Ascending aorta (tissue), 2 donors: ENCODE results near the gene GRM5. TPM values are rescaled to one million over a fixed set of nuclear protein-coding genes. Genes with fewer than 3 reads are reported as not detected.

Source experiments
- DNase-seq, 2 donors: peaks; one replicate each; pipeline ENCODE4 v3.0.0-alpha.2; 2019; ENCODE audit warnings: low spot score in 2 of 2
- H3K27ac ChIP-seq, 2 donors: fragments of 200-600 bp; sonication (generic); one replicate each; pipeline ENCODE4 v1.5.1; 2016 to 2017; ENCODE audit warnings: mild to moderate bottlenecking in 1 of 2
- H3K27me3 ChIP-seq: fragments of 200-600 bp; sonication (generic); one replicate; pipeline ENCODE4 v1.5.1; 2017
- H3K36me3 ChIP-seq, 2 donors: fragments of 200-600 bp; sonication (generic); one replicate each; pipeline ENCODE4 v1.5.1; 2016
- H3K4me1 ChIP-seq, 2 donors: fragments of 200-600 bp; sonication (generic); one replicate each; pipeline ENCODE4 v1.5.1; 2016 to 2017; ENCODE audit warnings: mild to moderate bottlenecking in 1 of 2
- H3K4me3 ChIP-seq, 2 donors: fragments of 200-600 bp; sonication (generic); one replicate each; pipeline ENCODE4 v1.5.1; 2016 to 2017; ENCODE audit warnings: mild to moderate bottlenecking in 1 of 2
- H3K9me3 ChIP-seq, 2 donors: fragments of 200-600 bp; sonication (generic); one replicate each; pipeline ENCODE4 v1.5.1; 2016
- CTCF ChIP-seq, 3 experiments: fragments of 200-600 bp in 2 of 3; fragments of 450-650 bp in 1 of 3; sonication (generic) in 2 of 3; IDR thresholded peaks; one replicate each; pipeline ENCODE4 v1.5.1; 2016 to 2019; ENCODE audit warnings: antibody characterized with exemption in 3 of 3, mild to moderate bottlenecking in 1 of 3, moderate library complexity in 1 of 3
- intact Hi-C: fragments of 100-400 bp; cut with DNase I; formaldehyde crosslinking; loops from one replicate; pipeline ENCODE4 v1.15.1; 2023
- total RNA-seq: library from RNA; depleted of rRNA; stranded (reverse); fragments of >200 nt; gene quantifications from one replicate; pipeline ENCODE4 v1.1.0, GENCODE V29; 2016

The GRM5 gene
- total RNA-seq, 1 donor from 2014 or later: 10.2 TPM

GRCh38 chr11:88806410-88806809 is 259.4 kb downstream of the GRM5 start:
- Histone ChIP-seq H3K4me1 (no peaks in the 10 kb centered on the region), H3K4me3 (no peak overlapping the region), H3K36me3 (no peaks in the 10 kb centered on the region), H3K27ac (no peak overlapping the region), H3K9me3 (no peaks in the 10 kb centered on the region), H3K27me3 (no peaks in the 10 kb centered on the region)
- DNase-seq: no peak
- TF ChIP-seq CTCF (IDR thresholded peaks at IDR 0.05): no peak
- intact Hi-C loops: no loop called here

DNA sequence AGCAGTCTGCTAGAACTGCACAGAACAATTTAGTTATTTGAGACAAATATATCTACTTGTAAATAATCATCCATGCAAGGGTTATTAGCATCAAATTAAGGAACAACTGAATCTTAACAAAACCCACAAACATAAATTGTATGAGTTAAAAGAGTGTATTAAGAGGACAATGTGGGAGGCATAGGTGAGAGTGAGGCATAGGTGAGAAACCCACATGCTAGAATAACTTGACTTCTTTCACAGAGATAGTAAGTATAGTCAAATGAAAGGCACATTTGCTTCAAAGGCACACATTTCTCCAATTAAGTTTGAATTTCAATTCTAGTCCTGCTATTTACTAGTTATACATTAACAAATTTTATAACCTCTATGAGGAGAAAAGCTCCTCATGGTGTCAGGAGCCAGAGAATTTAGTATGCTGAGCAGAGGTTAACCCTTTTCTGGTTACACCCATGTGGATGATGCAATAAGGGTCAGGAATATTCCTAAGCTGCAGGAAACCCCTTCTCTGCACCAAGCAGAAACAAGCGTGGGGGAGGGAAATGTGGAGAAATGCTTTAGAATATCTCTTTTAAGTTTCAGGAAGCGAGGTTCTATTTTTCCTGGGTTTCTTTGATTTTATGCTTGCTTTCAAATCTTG is 264.2 kb downstream of the GRM5 start:
- no peaks in the 10 kb centered on the region for H3K9me3 ChIP-seq
- H3K4me1 ChIP-seq: no peaks in the 10 kb centered on the region
- no peaks in the 10 kb centered on the region for H3K27me3 ChIP-seq
- no peak overlapping the region for H3K27ac ChIP-seq
- intact Hi-C loops: no loop called here
- no peak overlapping the region for H3K4me3 ChIP-seq
- TF ChIP-seq CTCF (IDR thresholded peaks at IDR 0.05): no peak
- no peak for DNase-seq
- no peaks in the 10 kb centered on the region for H3K36me3 ChIP-seq

DNA sequence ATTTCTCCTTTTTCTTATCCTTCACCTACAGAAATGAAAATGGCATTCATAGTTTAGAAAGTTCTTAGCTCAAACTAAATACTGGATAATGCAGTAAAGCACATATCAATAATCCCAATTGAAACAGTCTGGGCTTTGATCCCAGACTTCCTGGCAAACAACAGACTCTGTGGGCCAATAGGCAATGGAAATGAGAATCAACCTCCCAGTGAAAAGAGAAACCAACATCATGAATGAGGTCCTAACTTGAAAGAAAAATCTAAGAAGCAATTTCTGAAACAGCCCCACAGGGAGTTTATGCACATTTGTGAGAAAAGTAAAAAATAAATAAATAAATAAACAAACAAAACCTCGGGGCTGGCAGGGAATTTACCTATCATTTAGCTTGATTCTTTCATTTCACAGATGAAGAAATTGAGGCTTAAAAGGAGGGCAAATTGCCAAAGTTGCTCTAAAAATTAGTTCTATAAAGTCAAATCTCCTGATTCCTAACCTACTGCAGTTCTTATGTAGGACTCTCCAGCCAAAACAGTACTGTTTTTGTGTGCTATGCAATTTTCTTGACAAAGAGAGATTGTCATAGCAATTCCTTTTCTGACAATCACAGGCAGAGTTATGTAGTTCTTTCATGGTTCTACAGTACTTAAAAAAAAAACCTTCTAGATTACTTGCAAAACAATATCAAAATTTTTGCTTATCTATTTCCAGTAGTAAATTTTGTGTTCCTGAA is 265.8 kb downstream of the GRM5 start:
- DNase-seq: no peak
- H3K36me3 ChIP-seq: no peaks in the 10 kb centered on the region
- H3K4me1 ChIP-seq: no peaks in the 10 kb centered on the region
- no peak for TF ChIP-seq CTCF (IDR thresholded peaks at IDR 0.05)
- no peak overlapping the region for H3K4me3 ChIP-seq
- no peaks in the 10 kb centered on the region for H3K9me3 ChIP-seq
- no peaks in the 10 kb centered on the region for H3K27me3 ChIP-seq
- intact Hi-C loops: no loop called here
- H3K27ac ChIP-seq: no peak overlapping the region

DNA sequence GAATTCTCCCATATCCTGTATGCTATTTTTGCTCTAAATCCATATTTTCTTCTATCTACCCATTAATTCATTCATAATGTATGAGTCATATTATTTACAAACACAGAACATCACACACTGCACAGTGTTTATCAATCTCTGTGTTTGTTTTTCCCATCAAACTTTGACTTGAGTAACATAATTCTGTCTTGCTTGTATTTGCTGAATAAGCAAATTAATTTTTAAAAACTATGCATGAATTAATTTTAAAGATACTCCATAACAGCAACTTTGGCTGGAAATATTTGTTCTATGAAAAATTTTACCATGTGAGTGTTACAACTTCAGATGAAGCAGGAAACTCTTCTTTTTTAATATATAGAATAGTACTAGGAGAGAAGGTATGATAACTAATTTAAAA is 275.6 kb downstream of the GRM5 start:
- H3K36me3 ChIP-seq: no peaks in the 10 kb centered on the region
- intact Hi-C loops: no loop called here
- no peaks in the 10 kb centered on the region for H3K4me1 ChIP-seq
- no peak for TF ChIP-seq CTCF (IDR thresholded peaks at IDR 0.05)
- H3K27me3 ChIP-seq: no peaks in the 10 kb centered on the region
- no peaks in the 10 kb centered on the region for H3K9me3 ChIP-seq
- H3K27ac ChIP-seq: no peak overlapping the region
- no peak overlapping the region for H3K4me3 ChIP-seq
- no peak for DNase-seq

GRCh38 chr11:88779577-88779976 is 286.2 kb downstream of the GRM5 start:
- Histone ChIP-seq H3K36me3 (no peaks in the 10 kb centered on the region), H3K4me3 (no peak overlapping the region), H3K27me3 (no peaks in the 10 kb centered on the region), H3K4me1 (no peaks in the 10 kb centered on the region), H3K27ac (no peak overlapping the region), H3K9me3 (no peaks in the 10 kb centered on the region)
- no peak for DNase-seq
- intact Hi-C loops: no loop called here
- no peak for TF ChIP-seq CTCF (IDR thresholded peaks at IDR 0.05)
